GM23338 (cell line): ENCODE results near the gene GPT2.

ENCODE experiments used
- CREB1 ChIP-seq: fragments of 250-450 bp; sonication (Bioruptor Pico); IDR thresholded peaks from 2 replicates; pipeline ENCODE4 v1.5.0; 2020; ENCODE audit warnings: low read depth, mild to moderate bottlenecking, moderate library complexity
- EZH2 ChIP-seq: fragments of 200-600 bp; sonication (generic); IDR thresholded peaks from one replicate; pipeline ENCODE4 v1.8.0; 2017; ENCODE audit warnings: antibody characterized with exemption, mild to moderate bottlenecking, low read depth; ENCODE audit not compliant: unreplicated experiment
- TF ChIP-seq, protein P1 (sequence below), 2 experiments: fragments of 200-600 bp in 1 of 2; sonication (generic) in 1 of 2; conservative IDR thresholded peaks; 2 replicates each; pipeline versions ENCODE4 v1.5.1 to v1.6.1; 2016 to 2017; ENCODE audit warnings: antibody characterized with exemption in 2 of 2, low read depth in 2 of 2, mild to moderate bottlenecking in 2 of 2, moderate library complexity in 1 of 2

DNA sequence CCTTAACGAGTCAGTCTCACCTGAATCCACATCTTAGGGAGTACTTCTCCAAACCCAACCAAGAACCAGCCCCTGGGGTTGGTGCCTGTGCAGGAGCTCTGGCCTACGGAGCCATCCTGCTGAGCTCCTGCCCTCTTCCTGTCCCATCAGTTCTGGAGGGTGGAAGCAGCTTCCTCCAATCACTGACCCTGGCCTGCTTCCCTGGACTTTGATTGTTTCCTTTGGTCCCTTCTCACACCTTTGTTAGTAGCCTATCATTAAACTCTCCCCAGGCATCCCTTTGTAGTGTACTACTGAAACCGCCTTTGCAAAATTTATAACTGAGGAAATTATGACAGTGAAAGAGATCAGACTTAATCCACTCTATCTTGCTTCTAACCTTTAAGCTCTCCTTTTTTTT is 32.0 kb upstream of the GPT2 start:
- TF ChIP-seq CREB1 (CRISPR knock-in tag): no peak
- TF ChIP-seq, protein P1, sequence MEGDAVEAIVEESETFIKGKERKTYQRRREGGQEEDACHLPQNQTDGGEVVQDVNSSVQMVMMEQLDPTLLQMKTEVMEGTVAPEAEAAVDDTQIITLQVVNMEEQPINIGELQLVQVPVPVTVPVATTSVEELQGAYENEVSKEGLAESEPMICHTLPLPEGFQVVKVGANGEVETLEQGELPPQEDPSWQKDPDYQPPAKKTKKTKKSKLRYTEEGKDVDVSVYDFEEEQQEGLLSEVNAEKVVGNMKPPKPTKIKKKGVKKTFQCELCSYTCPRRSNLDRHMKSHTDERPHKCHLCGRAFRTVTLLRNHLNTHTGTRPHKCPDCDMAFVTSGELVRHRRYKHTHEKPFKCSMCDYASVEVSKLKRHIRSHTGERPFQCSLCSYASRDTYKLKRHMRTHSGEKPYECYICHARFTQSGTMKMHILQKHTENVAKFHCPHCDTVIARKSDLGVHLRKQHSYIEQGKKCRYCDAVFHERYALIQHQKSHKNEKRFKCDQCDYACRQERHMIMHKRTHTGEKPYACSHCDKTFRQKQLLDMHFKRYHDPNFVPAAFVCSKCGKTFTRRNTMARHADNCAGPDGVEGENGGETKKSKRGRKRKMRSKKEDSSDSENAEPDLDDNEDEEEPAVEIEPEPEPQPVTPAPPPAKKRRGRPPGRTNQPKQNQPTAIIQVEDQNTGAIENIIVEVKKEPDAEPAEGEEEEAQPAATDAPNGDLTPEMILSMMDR (conservative IDR thresholded peaks at IDR 0.05; ENCODE audit: low read depth in 2 of 2): no peak
- TF ChIP-seq EZH2: no peak
